Measurements from ENCODE around the gene ATG13.

ATG13 gene

GRCh38 chr11:46611526-46612304 lies 5.6 kb upstream of the ATG13 start:
- no peaks in the 10 kb centered on the region for H3K27me3 ChIP-seq
- no peak overlapping the region for H3K4me3 ChIP-seq
- H3K27ac ChIP-seq = no peak overlapping the region
- no peaks in the 10 kb centered on the region for H3K9me3 ChIP-seq
- no peak for DNase-seq
- TF ChIP-seq, protein P1, sequence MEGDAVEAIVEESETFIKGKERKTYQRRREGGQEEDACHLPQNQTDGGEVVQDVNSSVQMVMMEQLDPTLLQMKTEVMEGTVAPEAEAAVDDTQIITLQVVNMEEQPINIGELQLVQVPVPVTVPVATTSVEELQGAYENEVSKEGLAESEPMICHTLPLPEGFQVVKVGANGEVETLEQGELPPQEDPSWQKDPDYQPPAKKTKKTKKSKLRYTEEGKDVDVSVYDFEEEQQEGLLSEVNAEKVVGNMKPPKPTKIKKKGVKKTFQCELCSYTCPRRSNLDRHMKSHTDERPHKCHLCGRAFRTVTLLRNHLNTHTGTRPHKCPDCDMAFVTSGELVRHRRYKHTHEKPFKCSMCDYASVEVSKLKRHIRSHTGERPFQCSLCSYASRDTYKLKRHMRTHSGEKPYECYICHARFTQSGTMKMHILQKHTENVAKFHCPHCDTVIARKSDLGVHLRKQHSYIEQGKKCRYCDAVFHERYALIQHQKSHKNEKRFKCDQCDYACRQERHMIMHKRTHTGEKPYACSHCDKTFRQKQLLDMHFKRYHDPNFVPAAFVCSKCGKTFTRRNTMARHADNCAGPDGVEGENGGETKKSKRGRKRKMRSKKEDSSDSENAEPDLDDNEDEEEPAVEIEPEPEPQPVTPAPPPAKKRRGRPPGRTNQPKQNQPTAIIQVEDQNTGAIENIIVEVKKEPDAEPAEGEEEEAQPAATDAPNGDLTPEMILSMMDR (IDR thresholded peaks at IDR 0.05) = no peak
- intact Hi-C loops (cut with DNase I; ENCODE audit: low total_unique reads) = loop anchor here (10.0 kb wide), 2 partner anchors 103 to 217 kb away; partner anchors contain the start of genes CHRM4 and F2
- peaks cover 0 to 20% (median 6%) of the 10 kb centered on the region in 4 donors for H3K4me1 ChIP-seq
- no peaks in the 10 kb centered on the region for H3K36me3 ChIP-seq

DNA sequence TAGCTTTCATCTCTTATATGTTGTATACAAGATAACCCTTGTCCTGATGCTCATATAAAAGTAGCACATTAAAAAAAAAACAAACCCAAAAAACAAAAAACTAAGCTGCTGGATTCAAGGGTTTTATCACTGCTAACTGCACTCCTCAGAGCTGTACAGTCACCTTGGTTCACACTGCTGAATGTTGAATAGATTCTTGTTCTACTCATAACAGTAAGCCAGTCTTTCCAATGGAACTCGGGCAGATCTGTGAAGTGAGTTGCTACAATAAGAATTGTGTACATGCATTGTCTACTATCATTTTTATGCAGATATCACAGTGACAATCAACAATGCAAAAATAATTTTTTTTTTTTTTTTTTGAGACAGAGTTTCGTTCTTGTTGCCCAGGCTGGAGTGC lies 5.0 kb upstream of the ATG13 start:
- intact Hi-C loops (cut with DNase I; ENCODE audit: low total_unique reads) = loop anchor here (10.0 kb wide), 2 partner anchors 102 to 218 kb away; partner anchors contain the start of genes CHRM4 and F2
- DNase-seq = no peak
- no peak overlapping the region for H3K27ac ChIP-seq
- H3K4me1 ChIP-seq = peaks cover 0 to 20% (median 6%) of the 10 kb centered on the region in 4 donors
- TF ChIP-seq, protein P1 (IDR thresholded peaks at IDR 0.05) = no peak
- H3K36me3 ChIP-seq = no peaks in the 10 kb centered on the region
- H3K27me3 ChIP-seq = no peaks in the 10 kb centered on the region
- no peak overlapping the region for H3K4me3 ChIP-seq
- H3K9me3 ChIP-seq = no peaks in the 10 kb centered on the region

DNA sequence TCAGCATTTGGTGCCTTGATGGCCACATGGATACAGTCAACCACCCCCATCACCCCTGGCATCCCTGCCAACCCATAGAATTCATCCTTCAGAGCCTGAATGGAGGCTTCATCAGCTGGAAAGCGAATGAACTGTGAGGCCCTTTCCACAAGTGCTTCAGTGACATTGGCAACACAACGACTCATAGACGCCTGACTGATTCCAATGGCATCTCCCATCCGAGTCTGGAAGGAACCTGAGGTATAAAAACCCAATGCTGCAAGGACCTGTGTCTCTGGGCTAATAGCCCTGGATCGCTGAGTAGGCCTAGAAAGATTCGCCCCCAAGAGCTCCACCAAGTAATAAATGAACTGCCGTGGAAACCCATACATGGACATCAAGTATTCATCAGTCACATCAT lies 1.6 kb upstream of the ATG13 start:
- TF ChIP-seq, protein P1 (IDR thresholded peaks at IDR 0.05) = no peak
- intact Hi-C loops (cut with DNase I; ENCODE audit: low total_unique reads) = loop anchor here (10.0 kb wide), 2 partner anchors 99 to 221 kb away; partner anchors contain the start of genes CHRM4 and F2
- Histone ChIP-seq H3K9me3 (no peaks in the 10 kb centered on the region), H3K27ac (no peak overlapping the region), H3K4me3 (no peak overlapping the region), H3K4me1 (peaks cover 0 to 50% (median 24%) of the 10 kb centered on the region in 4 donors), H3K27me3 (no peaks in the 10 kb centered on the region), H3K36me3 (peaks cover 0 to 11% (median 5%) of the 10 kb centered on the region in 3 donors)
- no peak for DNase-seq

GRCh38 chr11:46616551-46617133 lies 711 bp upstream of the ATG13 start:
- intact Hi-C loops (cut with DNase I; ENCODE audit: low total_unique reads) = loop anchor here (10.0 kb wide), 2 partner anchors 98 to 222 kb away; partner anchors contain the start of genes CHRM4 and F2
- Histone ChIP-seq H3K27me3 (no peaks in the 10 kb centered on the region), H3K9me3 (no peaks in the 10 kb centered on the region), H3K27ac (peak overlapping the region; percentile 90 to 91), H3K36me3 (peaks cover 0 to 19% (median 12%) of the 10 kb centered on the region in 3 donors), H3K4me3 (peak overlapping the region; percentile 84 to 86), H3K4me1 (peaks cover 0 to 50% (median 26%) of the 10 kb centered on the region in 4 donors)
- DNase-seq = no peak
- TF ChIP-seq, protein P1 (IDR thresholded peaks at IDR 0.05) = no peak

DNA sequence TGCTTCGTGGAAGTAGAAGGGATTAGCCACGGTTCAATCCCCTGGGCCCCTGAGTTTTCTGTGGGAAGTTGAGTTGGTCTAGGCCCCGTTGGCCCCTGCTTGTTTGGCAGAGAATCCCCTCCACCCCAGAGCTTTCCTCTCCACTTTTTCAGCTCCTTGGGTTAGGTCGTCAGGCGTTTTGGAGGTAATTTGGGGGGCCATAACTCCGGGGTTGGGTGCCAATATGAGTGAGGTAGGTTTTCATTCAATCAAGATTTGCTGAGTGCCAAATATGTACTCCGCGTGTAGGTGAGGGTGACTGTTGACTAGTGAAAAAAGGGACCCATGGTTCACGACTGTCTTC lies 590 bp downstream of the ATG13 start:
- no peak for DNase-seq
- H3K4me1 ChIP-seq = peaks cover 0 to 50% (median 26%) of the 10 kb centered on the region in 4 donors
- TF ChIP-seq, protein P1 (IDR thresholded peaks at IDR 0.05) = no peak

More for the DNA sequence above, 590 bp downstream of the ATG13 start:
- H3K9me3 ChIP-seq = no peaks in the 10 kb centered on the region
- no peaks in the 10 kb centered on the region for H3K27me3 ChIP-seq
- H3K4me3 ChIP-seq = peak overlapping the region; percentile 84 to 86
- peaks cover 0 to 30% (median 16%) of the 10 kb centered on the region in 3 donors for H3K36me3 ChIP-seq
- H3K27ac ChIP-seq = peak overlapping the region; percentile 90 to 91
- intact Hi-C loops (cut with DNase I; ENCODE audit: low total_unique reads) = loop anchor here (10.0 kb wide), 2 partner anchors 97 to 223 kb away; partner anchors contain the start of genes CHRM4 and F2
